AG09309 (cell line): Measurements from ENCODE around the gene FAM78B.

Source experiments
- DNase-seq: peaks from one replicate; pipeline ENCODE4 v3.0.0-alpha.2; 2010; ENCODE audit warnings: low read depth
- H3K4me3 ChIP-seq: 2 replicates; pipeline ENCODE4 v1.5.1; 2011; ENCODE audit warnings: mild to moderate bottlenecking, low read depth, low read length, moderate library complexity; ENCODE audit not compliant: control insufficient read depth
- CTCF ChIP-seq: IDR thresholded peaks from 2 replicates; pipeline ENCODE4 v1.5.1; 2011; ENCODE audit warnings: mild to moderate bottlenecking, low read depth, low read length, inconsistent platforms; ENCODE audit not compliant: insufficient read depth, control insufficient read depth; ENCODE audit errors: missing control alignments

The FAM78B gene

GRCh38 chr1:166190400-166190799 lies 23.6 kb upstream of the FAM78B start:
- no peak overlapping the region for H3K4me3 ChIP-seq
- DNase-seq, result no peak
- TF ChIP-seq CTCF, result no peak

DNA sequence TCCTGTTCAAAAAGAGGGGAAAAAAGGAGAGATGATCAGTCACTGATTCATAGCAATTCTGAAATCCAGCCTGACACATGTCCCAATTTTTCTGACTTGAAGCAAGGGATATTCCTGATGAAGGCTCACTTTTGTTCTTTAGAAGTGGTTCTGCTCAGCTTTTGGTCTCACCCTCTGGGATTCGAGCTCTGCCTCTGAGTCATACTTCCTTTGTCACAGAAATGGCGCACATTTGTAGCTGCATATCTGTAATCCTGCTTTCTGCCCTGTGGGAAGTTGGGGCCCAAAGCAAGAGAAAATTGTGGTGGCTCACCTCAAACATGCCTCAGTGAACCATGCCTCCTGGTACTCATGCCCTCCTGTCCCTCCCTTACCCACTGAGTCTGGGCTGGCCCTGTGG lies 22.3 kb upstream of the FAM78B start:
- no peak for TF ChIP-seq CTCF
- H3K4me3 ChIP-seq, result no peak overlapping the region
- no peak for DNase-seq

DNA sequence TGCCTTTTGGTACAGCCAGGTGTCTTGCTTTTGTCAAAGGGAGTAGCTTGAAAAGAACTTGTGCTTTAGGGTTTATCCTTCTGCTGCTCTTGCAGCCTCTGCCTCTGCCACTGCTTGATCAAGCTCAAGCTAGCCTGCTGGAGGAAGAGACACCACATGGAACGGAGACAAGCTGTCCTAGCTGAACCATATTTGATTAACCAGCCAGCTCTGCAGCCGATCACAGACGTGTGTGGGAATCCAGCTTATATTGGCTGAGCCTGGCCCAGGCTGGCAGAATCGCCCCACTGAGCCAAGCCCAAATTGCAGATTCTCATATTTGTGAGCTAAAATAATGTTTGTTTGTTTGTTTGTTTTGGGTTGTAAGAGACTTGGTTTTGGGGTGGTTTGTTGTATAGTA lies 18.7 kb upstream of the FAM78B start:
- DNase-seq, result no peak
- no peak overlapping the region for H3K4me3 ChIP-seq
- TF ChIP-seq CTCF, result no peak

DNA sequence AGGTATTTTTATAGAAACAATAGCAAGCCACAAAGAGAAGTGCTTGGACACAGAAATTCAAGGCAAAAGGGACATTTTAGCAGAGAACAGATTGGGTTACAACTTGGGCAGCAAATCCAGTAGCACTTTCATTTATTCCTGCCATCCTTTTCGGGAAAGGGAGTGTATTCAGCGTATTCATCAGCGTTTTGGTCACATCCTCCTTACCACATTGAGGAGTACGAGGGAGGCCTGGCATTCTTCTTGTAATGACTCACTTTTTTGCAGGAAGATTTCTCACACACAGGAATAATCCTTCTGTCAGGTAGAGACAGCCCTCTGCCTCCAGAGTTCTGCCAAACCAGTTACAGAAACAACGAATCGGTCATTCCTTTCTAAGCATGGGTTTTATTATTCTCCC lies 18.1 kb upstream of the FAM78B start:
- no peak overlapping the region for H3K4me3 ChIP-seq
- no peak for DNase-seq
- no peak for TF ChIP-seq CTCF

DNA sequence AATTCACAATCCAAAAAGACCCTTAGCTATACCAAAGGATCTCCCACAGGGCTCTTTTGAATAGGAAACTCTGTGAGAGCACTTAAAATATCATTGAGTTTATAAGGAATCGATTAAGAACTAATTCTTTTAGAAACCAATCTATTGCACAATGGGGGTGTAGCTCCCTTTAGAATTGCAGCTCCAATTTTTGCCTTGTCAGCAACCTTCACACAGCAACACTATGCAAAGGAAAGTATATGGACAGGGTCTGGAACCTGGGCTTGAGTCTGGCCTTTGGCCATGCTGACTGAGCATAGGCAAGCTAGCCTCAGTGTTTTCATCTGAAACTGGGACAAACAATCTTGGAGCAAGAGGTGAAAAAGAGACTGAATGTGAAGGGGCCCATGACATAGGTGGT lies 17.2 kb upstream of the FAM78B start:
- TF ChIP-seq CTCF, result no peak
- no peak for DNase-seq
- no peak overlapping the region for H3K4me3 ChIP-seq

GRCh38 chr1:166182281-166182680 lies 15.5 kb upstream of the FAM78B start:
- no peak for DNase-seq
- H3K4me3 ChIP-seq, result no peak overlapping the region
- TF ChIP-seq CTCF, result no peak

DNA sequence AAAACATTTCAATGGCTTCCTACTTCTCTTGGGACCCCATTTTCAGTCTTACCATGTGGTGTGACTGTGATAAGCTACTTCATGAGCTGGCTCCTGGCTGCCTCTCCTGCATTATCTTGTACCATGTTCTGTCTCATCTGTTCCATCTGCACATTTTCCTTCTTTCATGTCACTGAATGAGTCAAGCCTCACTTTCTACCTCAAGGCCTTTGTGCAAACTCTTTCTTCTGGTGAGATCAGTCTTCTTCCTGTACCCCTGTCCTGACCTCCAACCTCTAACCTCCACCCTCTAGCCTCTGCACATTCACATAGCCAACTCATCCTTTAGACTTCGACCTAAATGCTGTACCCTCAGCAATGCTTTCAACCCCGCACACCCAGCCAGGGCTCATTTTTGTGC lies 9.6 kb upstream of the FAM78B start:
- DNase-seq, result no peak
- H3K4me3 ChIP-seq, result no peak overlapping the region
- no peak for TF ChIP-seq CTCF
